GM12873 (cell line): ENCODE measurements around the gene FITM2.

Source experiments
- CTCF ChIP-seq: IDR thresholded peaks from 2 replicates; pipeline ENCODE4 v1.5.1; 2012; ENCODE audit warnings: low read depth, mild to moderate bottlenecking, moderate library complexity, low read length, control low read depth; ENCODE audit not compliant: insufficient read depth; ENCODE audit errors: missing control alignments

The FITM2 gene

GRCh38 chr20:44274303-44275017 lies 36.5 kb downstream of the FITM2 start:
- no peak for TF ChIP-seq CTCF

DNA sequence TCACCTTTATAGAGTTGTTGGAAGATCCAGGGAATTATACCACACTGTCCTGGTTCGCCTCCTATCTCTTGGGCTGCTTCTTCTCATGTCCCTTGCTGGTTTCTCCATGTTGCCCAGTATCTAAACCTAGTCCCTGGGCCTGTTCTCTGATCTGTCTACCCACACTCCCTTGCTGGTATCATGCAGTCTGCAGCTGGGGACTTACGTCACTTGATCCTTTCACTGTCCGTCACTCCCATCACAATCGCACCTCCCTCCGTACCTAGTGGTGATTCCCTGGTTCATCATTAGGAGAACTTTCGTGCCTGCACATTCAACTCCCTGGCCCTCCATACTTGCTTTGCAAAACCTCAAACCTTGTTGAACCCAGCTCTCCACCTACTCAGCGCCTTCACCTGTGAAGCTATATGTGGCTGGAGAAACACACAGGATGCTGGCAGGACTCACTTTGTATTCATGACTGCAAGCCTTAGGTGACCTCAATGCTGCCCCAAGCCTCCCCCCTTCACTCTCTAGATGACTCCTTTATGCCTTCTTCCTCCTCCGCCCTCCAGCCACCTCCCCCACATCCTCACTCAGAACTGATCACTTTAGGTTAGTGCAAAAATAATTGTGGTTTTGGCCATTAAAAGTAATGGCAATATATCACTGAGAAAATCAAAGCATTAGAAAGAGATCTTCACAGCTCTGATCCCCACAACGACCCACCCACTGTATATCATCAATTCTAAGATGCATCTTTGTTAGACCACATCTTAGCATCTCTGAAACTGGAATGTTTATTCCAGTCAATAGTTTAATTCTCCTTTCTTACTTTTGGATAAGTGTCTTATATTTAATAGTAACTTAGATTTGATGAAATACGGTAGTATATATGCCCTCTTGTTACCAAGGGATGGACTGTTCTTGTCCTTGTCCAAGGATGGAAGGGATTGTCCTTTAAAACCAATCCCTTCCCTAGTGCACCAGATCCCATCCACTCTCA lies 37.5 kb downstream of the FITM2 start:
- TF ChIP-seq CTCF = no peak

DNA sequence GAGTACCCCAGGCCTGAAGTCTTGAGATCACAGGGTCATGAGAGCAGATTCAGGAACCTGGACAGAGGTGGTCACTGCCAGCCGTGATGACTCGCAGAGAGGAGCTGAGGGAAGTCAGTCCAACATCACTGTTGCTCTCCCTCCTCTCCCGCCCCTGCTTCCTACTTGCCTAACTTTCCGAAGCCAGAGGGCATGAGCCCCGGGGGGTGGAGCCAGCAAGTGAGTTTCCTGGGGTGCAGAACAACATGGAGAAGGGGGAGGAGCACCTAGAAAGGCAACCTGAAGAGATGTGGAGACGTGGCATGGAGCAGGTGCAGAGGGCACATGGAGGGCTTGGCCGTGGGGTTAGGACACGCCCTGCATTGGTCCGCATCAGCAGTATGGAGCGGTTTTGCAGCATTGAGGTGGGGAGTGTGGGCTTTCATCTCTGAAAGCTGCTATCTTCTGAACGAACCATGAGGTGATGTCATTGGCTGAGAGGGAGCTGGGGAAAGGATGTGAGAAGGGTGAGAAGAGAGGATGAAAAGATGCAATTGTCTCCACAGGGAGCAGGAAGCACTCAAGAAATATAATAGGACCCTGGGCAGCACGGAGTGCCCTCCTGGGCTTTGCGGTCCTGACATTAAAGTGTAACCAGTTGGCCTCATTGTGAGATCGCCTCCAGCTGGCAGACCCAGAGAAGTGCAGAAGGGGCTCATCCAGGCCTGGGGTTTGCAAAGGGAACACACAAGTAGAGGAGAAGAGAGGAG lies 38.9 kb downstream of the FITM2 start:
- TF ChIP-seq CTCF = peak; percentile 51

DNA sequence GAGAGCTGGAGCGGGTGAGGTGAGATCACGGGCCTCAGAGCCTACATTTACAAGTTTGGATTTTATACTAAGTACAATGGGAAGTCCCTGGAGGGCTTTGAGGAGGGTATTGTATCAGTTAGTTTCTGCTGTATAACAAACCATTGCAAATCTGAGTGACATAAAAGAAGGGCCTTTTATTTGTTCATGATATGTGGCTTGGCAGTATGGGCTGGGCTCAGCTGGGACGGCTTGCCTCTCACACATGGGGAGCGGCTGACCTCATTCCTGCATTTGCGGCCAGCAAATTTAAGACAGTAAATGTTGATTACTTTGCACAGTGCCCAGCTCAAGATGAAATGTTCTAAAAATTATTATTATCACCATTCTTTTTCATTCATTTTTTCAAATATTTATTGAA lies 42.2 kb downstream of the FITM2 start:
- no peak for TF ChIP-seq CTCF

DNA sequence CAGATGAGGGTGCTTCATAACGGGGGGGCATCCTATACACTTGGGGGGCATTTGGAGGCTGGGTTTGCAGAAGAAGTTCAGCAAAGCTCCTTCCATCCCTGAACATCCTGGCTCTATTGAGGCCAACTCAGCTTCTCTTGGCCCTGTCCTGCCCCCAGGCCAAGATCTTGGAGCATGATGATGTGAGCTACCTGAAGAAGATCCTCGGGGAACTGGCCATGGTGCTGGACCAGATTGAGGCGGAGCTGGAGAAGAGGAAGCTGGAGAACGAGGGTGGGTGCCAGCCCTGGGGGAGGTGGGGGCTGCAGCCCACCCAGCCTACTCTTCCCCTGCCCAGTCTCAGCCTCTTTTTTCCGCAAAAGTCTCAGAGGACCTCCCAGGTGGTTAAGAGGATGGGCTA lies 46.7 kb downstream of the FITM2 start:
- no peak for TF ChIP-seq CTCF

- no peak for TF ChIP-seq CTCF
Observed at GRCh38 chr20:44258226-44258890, 52.6 kb downstream of the FITM2 start.
